ENCODE measurements around the gene NSFL1C.
"Not testable (repeated sequence)": the region's sequence is repeated elsewhere in the genome, so short reads cannot be mapped to it uniquely, and the experiment has no call there.

Gene NSFL1C

DNA sequence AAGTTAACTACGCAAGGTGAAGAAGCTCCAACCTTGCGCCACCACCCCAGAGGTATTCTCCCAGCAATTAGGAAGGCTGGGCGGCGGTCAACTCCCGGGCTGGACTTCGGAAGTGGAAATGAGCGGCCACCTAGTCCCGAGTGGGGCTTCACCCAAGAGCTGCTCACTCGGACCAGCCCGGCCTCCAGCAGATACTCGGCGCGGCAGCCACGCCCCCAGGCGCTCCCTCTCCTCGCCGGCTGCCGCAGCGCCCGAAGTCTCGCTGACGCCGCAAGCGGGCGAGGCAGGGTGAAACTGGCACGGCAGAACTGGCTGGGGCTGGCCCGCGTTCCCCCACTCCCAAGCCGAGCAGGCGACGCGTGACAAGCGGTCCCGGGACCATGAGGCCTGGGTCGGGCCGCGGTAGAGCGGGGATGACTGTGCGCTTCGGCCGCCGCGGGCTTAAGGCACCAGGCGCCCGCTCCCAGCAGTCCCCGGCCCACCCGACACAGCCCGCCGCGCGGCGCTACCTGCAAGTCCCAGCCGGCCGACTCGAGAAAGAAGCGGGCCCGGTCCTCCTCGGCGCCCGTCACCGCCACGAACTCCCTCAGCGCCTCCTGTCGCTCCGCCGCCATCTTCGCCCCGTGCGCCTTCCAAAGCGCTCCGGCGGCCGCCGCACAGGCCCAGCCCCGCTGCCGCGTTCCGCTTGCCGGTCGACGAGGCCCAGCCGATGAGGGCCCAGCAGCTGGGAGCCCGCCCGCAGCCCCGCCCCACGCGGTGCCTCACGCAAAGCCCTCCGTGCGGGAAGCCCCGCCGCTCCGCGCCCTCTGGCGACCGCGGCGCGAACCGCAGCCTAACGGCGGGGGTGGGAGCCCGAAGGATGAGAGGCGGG lies at the start of gene NSFL1C:
NSFL1C (minus strand) TSS at position 639 of the 871 bp plus-strand sequence; CDS start at position 614, 25 bp downstream.
- DNase-seq (ENCODE audit: low spot score): peak; percentile 90

DNA sequence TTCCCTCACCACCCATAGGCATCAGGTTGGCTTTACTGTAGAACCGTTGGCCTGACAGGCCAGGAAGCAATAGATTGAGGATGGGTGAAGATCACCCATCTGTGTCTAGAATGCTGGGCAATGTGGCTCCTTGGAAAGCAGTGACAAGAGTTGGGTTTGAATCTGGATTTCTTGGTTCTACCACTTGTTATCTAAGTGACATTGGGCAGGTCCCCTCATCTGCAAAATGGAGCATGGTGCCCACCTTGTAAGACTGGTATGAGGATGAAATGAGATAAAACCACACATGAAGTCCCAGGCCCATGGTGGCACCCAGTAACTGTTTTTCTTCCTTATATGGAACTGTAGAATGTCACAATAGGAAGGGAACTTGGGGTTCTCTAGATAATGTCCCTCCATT lies 47.2 kb upstream of the NSFL1C start:
- no peak for DNase-seq (ENCODE audit: low spot score)

DNA sequence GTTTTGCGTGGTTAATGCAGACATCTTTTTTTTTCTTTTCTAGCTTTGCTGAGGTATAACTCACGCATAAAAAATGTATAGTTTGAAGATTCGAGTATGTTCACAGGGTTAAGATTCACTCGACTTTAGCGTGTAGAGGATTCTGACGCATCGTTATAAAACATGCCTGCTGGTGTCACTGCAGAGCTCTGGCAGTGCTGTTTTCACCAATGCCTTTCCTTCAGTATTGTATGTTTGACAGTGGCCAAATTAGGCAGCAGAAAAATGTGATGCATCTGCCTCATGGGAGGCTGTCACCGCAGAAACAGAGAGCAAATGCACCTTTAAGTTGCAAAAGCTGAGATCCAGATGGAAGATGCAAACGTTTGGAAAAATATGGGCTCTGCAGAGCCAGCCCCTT lies 42.6 kb upstream of the NSFL1C start:
- peak; percentile 40 for DNase-seq (ENCODE audit: low spot score)

DNA sequence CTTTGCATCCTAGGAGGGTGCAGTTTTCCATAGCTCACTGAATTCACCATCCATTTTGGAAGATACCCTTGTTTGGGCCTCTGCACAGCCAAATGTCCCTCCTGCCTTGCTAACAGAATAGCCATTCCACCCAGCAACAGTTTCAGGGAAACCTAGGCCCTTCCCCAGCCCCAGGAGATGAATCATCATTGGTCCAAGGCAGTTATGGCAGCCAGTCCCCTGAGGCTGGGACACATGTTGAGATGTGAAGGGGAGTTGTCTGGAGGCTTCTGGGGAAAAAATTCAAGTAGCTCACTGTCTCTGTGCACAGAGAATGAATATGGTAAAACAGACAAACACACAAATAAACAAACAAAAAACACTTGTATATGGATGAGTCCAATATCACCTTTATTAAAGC lies 41.9 kb upstream of the NSFL1C start:
- DNase-seq (ENCODE audit: low spot score): no peak

DNA sequence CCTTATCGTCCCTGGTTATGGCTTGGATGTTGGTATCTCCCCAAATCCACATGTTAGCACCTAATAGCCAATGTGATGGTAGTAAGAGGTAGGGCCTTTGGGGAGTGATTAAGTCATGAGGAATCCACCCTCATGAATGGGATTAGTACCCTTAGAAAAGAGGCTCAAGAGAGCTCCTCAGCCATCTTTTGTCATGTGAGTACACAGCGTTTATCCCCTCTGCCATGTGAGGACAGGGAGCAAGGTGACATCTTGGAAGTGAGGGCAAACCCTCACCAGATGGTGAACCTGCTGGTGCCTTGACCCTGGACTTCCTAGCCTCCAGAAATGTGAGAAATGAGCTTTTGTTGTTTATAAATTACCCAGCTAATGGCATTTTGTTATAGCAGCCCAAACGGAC lies 40.6 kb upstream of the NSFL1C start:
- DNase-seq (ENCODE audit: low spot score): no peak

DNA sequence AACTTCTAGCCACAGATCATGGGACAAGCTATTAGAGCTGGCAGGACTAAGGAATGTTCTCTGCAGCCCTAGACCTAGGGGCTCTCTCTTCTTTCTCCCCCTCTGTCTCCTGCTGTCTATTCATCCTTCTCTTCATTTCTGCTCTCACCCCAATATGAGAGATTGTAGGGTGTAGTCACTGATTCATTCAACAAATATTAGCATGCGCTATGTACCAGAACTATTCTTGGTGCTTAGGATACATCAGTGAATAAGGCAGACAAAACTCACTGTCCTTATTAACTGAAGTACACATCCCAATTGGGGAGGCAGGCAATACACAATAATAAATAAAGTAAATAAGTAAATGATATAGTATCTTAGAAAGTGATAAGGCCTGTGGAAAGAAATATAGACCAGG lies 39.2 kb upstream of the NSFL1C start:
- DNase-seq (ENCODE audit: low spot score): no peak

DNA sequence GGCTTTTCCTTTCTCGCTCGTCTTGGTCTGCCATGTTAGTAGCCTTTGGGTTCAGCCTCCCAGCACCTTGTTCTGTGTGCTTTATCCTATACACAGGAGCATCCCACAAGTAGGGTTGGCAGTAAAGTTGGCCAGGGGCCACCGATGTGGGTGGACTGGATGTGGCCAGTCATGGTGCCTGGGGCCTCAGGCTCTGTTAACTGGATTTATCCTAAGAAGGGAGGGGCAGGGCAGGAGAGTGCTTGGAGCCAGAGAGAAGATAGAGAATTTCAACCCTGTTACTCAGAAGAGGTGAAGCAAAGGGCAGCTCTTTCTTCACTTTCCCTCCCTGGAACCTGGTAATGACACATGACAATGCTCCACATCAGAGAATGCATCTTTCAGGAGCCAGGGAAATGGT lies 38.7 kb upstream of the NSFL1C start:
- DNase-seq (ENCODE audit: low spot score): no peak

DNA sequence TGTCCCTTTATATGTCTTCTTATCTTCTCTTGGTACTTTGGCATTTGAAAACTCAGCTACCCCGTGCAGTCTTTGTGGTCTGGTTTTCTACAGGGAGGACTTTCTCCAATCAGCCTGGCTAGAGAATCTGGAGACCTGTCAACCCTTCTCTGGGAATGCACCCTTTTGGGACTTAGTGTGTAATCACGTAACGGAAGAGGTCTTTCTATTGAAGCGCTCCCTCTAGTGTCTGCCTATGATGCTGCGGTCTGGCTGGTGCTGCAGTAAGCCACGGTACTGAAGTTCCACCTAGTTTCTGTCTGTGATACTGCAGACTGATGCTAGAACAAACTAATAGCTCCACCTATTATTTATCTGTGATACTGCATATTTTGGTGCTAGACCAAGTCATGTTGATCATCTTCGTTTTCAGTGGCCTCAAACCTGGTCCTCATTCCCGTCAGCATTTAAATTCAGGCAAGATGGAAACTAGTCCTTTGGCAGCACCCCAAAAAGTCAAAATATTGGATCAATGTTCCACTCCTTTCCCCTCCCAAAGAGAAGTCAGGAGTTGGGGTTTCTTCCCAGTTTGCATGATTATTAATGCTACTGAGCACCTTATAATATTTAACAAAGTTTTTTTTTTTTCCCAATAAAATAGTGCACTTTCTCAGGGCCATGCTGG lies 37.0 kb upstream of the NSFL1C start:
- peak; percentile 96 for DNase-seq (ENCODE audit: low spot score)

DNA sequence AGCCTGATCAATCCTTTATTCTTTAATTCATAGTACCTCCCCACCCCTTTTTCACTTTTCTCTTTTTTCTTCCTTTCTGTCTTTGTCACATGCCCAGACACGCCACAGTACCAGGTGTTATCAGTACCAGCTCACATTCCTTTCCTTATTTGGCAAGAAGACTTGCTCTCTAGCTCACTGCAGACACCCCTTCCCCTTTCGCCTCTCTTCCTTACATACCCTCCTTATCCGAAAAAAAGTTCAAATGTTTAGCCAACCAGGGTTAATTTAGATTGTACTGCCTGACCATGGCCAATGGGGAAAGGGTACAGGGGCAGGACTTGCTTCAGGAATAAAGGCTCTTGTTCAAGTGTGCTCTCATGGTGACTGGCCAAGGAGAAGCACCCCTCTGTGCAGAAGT lies 33.8 kb upstream of the NSFL1C start:
- DNase-seq (ENCODE audit: low spot score): no peak

DNA sequence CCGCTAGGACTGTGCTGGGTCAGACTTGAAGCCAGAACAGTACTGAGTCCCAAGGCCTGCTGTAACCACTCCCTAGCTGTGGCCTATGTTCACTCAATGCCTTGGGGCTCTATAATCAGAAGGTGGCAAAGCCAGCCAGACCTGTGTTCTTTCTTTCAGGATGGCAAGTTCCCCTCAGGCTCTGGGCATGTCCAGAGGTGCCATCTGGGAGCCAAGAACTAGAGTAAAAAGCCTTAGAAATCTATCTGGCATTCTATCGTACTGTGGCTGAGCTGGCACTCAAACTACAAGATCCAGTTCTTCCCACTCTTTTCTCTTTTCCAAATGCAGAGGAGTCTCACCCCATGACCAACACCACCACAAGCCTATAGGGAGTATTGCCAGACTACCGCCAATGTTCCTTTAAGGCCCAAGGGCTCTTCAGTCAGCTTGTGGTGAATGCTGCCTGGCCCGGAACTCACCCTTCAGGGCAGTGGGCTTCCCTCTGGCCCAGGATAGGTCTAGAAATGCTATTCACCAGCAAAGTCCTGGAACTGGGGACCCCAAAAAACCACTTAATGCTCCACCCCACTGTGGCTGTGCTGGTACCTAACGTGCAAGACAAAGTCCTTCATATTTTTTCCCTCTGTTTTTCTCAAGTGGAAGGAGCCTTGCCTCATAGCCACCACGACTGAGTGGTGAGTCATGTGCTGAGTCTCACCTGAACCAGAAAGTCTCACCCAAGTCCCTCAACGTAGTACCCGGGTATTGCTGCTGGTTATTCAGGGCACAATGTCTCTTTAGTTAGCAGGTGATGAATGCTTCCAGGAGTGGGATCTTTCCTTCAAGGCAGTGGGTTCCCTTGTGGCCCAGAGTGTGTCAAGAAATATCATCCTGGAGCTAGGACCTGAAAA lies 33.1 kb upstream of the NSFL1C start:
- DNase-seq (ENCODE audit: low spot score): no peak

DNA sequence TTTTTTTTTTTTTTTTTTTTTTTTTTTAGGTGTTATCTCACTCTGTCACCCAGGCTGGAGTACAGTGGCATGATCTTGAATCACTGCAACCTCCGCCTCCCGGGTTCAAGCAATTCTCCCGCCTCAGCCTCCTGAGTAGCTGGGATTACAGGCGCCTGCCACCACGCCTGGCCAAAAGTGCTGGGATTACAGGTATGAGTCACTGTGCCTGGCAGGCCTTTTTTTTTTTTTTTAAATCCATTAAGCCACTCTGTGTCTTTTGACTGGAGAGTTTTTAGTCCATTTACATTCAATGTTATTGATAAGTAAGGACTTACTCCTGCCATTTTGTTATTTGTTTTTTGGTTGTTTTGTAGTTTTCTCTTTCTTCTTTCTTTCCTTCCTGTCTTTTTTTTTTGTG lies 30.7 kb upstream of the NSFL1C start:
- DNase-seq (ENCODE audit: low spot score): not testable (repeated sequence)

DNA sequence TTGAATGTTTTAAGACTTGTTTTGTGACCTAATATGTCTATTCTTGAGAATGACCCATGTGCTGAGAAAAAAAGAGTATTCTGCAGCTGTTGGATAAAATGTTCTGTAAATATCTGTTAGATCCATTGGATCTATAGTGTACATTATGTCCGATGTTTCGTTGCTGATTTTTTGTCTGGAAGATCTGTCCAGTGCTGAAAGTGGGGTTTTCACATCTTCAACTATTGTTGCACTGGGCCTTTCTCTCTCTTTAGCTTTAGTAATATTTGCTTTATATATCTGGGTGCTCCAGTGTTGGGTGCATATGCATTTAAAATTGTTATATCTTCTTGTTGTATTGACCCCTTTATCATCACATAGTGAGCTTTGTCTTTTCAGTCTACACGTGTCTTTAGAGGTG lies 30.3 kb upstream of the NSFL1C start:
- DNase-seq (ENCODE audit: low spot score): no peak

DNA sequence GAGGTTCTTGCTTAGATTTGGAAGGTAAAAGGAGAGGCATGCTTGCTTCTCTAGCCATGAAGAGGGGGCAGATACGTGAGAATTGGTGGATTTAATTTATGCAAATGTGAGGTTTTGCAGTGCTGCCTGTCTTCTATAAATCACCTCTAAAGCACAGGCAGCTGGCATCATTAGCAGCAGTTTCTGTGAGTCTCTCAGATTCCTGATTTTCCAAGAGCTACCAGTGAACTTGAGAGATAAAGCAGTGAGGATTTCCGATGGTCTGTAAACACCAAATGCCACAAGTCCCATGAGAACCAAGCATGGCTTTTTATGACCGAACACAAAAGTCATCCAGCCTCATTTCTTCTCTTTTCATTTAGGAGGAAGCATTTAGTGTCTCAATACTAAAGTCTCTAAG lies 27.8 kb upstream of the NSFL1C start:
- DNase-seq (ENCODE audit: low spot score): no peak

DNA sequence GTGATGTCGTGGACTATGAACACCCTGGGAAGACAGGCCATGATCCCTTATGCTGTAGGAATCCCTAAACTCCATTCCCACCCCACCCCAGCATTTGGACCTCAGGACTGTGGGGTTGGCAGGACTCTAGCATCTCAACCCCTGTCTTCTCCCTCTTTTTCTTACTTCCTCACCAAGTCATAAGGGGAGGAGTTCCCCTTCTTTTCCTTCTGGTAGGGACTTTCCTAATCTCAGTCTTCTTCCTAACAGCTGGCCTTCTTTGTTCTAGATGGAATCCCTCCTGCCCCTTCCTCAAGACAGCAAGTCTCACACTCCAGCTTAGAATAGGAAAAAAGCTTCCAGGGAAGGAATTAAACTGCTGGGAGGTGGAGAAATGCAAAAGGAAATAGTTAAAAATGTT lies 26.9 kb upstream of the NSFL1C start:
- no peak for DNase-seq (ENCODE audit: low spot score)

DNA sequence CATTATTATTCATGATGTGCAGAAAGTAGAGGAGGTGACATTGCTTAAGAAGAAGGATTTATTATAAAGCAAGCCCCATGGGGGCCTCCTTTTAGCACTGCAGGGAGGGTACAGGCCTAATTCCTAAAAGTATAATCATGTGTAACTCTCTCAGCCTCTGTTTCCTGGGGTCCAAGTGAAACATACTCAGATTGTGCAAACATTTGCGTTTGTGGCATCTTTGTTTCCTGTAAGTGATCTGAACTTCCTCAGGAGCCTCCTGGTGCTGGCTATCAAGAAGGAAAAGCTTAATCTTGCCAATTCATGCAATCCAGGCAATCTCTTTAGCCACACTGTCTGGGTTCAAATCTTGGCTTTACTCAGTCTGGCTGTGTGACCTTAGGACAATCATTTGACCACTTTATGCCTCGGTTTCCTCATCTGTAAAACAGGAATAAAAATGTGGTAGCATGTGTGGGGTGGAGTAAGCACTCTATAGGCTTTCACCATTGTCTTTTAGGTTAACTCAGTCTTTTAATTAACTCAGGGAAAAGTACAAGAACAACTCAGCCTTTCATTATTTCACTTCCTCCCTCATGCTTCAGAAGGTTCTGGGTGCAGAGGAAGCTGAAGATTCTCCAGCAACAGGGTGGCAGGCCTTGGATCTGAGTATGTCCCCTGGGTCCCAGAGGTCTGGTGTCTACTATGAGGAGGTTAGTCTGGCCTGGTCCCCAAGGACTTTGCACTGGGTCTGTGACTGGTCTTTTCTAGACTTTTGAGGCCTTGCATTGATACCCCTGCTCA lies 25.4 kb upstream of the NSFL1C start:
- DNase-seq (ENCODE audit: low spot score): no peak

DNA sequence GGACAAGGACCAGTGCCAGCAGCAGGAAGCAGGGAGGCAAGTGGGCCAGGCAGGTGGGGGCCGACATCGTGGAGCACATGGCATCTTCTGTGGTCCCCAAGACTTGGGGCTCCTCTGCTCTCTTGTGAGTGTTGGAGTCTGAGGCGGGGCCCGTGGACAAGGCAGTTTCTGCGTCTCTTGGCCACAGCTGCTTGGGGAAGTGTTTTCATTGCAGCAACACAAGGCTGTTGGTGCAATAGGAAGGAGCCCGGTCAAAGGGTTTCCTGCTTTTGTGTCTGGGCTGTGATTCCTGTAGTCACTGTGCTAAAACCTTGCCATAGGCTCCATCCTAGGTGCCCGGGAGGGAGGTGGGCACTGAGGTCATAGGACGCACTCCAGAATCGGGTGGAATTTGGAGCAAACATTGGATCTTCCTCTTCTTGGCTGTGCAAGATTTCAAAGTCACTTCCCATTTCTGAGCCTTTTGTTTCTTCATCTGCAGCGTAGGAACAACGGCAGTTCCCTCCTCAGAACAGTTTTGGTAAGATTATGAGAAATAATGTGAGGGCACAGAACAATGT lies 24.7 kb upstream of the NSFL1C start, which contains the start of gene SIRPB2:
SIRPB2 (minus strand) TSS at position 140 of the 560 bp plus-strand sequence; CDS start at position 79, 61 bp downstream.
- no peak for DNase-seq (ENCODE audit: low spot score)

DNA sequence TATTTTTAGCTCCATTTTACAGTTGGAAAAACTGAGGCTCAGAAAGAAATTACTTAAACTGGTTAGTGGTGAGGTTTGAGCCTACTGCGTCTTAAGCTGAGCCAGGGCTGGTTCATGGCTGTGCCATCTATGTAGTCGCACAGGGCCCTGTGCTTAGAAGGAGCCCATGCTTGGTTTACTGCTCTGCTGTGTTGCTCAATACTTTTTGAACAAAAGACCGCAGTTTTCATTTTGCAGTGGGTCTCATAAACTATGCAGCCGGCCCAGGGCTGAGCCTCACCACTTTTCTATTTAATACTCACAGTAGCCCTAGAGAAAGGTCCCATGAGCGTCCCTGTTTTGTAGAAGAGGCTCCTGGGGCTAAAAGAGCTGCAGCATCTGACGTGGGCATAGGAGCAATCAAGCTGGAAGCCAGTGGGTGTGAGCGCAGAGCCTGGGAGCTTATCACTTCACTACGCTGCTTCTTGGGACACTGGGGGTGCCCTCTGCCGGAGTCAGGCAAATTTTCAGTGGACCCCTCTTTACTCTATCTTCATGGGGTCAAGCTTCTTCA lies 24.1 kb upstream of the NSFL1C start:
- no peak for DNase-seq (ENCODE audit: low spot score)

DNA sequence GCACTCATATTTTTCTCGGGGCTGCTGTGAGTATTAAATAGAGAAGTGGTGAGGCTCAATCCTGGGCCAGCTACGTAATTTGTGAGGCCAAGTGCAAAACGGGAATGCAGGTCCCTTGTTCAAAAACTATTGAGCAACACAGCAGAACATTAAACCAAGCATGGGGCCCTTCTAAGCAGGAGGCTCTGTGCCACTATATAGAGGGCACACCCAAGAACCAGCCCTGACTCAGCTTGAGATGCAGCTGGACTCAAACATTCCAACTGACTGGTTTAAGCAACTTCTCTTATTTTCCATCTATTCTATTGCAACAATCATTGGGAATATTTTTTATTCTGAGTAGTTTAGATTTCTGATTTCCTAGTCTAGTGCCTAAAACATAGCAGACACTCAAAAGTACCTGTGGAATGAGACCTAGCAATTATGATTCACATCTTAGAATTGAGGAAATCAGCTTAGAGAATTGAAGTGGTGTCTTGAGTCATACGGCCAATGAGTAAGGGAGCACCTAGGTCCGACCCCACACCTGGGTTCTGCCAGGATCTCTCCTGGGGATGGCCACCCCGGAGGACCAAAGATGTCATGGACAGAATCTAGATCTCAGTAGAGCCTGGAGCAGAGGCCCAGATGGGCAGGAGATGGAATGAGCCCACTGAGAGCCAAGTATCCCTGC lies 23.3 kb upstream of the NSFL1C start:
- DNase-seq (ENCODE audit: low spot score): no peak

DNA sequence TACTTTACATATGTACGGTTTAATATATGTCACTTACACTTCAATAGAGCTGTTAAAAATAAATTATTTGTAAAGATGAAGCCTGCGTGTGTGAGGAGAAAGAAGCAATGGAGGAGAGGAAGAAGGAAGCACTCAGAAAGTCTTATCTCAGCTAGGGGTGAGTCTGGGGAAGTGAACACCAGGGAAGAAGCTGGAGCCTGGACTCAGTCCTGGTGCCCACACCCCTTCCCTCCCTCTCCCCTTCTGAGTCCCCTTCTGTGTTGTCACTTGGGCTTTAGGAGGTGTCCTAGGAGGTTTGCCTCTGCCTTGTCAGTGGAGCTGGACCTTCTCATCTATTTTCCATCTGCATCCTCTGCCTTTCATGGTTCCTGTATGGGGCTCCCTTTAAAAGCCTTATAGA lies 22.7 kb upstream of the NSFL1C start:
- no peak for DNase-seq (ENCODE audit: low spot score)

DNA sequence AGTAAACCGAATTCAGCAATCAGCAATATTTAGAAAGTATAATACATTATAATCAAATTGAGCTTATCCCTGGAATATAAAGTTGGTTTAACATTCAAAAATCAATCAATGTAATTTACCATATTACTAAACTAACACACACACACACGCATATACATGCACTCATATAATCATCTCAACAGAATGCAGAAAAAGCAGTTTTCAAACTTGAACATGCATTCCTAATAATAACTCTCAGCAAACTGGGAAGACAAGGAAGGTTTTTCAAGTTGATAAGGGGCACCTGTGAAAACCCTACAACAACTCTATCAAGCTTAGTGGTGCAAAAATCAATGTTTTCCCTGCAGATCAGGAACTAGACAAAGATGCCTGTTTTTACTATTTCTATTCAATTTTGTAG lies 19.9 kb upstream of the NSFL1C start:
- DNase-seq (ENCODE audit: low spot score): no peak

Measured in SW480 (cell line).